PC-3 (cell line): ENCODE results near the gene SLC1A7. TPM values are rescaled to one million over a fixed set of nuclear protein-coding genes. Genes with fewer than 3 reads are reported as not detected.

Source experiments
- ATAC-seq: fragments of 200-7000 bp; cut with Tn5 transposase; 2 replicates; pipeline ENCODE4 v1.9.1; 2020; ENCODE audit warnings: mild to moderate bottlenecking, moderate library complexity
- BruUV-seq: library from RNA; stranded (reverse); fragments of 400-500 nt; replicated peaks from 2 replicates; lab custom pipeline; 2021; lab: Mats Ljungman, UMichigan
- CTCF ChIA-PET: fragments of 300-600 bp; sonication (Branson Sonifier 250); formaldehyde crosslinking; loops from one replicate; lab custom pipeline; 2022; ENCODE audit warnings: antibody characterized with exemption; lab: Charles Lee
- POLR2A ChIA-PET: fragments of 300-600 bp; sonication (Branson Sonifier 250); formaldehyde crosslinking; loops from one replicate; lab custom pipeline; 2022; ENCODE audit warnings: antibody characterized with exemption; ENCODE audit not compliant: unreplicated experiment; lab: Charles Lee
- DNase-seq: peaks from one replicate; pipeline ENCODE4 v3.0.0-alpha.2; 2015
- H2AFZ ChIP-seq: fragments of 300-600 bp; sonication (generic); 2 replicates; pipeline ENCODE4 v1.6.0; 2016; ENCODE audit warnings: antibody characterized with exemption, low read length
- H3F3A ChIP-seq: fragments of 300-600 bp; sonication (generic); one replicate; pipeline ENCODE4 v1.6.0; 2017; ENCODE audit warnings: antibody characterized with exemption, low read length, control low read depth, mild to moderate bottlenecking; ENCODE audit not compliant: unreplicated experiment
- H3K27ac ChIP-seq: fragments of 300-600 bp; sonication (generic); 2 replicates; pipeline ENCODE4 v1.5.1; 2016; ENCODE audit warnings: mild to moderate bottlenecking, low read length
- H3K27me3 ChIP-seq: fragments of 300-600 bp; sonication (generic); 2 replicates; pipeline ENCODE4 v1.6.1; 2016; ENCODE audit warnings: low read length, mixed read lengths
- H3K36me3 ChIP-seq: fragments of 300-600 bp; sonication (generic); 2 replicates; pipeline ENCODE4 v1.6.1; 2016; ENCODE audit warnings: low read depth, mixed run types, low read length, mixed read lengths
- H3K4me1 ChIP-seq: fragments of 300-600 bp; sonication (generic); 2 replicates; pipeline ENCODE4 v1.5.1; 2016; ENCODE audit warnings: low read length; ENCODE audit not compliant: insufficient read depth
- H3K4me2 ChIP-seq: fragments of 300-600 bp; sonication (generic); 2 replicates; pipeline ENCODE4 v1.6.0; 2016; ENCODE audit warnings: low read length
- H3K4me3 ChIP-seq: fragments of 300-600 bp; sonication (generic); 2 replicates; pipeline ENCODE4 v1.5.1; 2016; ENCODE audit warnings: mild to moderate bottlenecking, low read length, mixed read lengths
- H3K79me2 ChIP-seq: fragments of 300-600 bp; sonication (generic); 2 replicates; pipeline ENCODE4 v1.6.1; 2017; ENCODE audit warnings: low read length, mixed read lengths
- H3K9ac ChIP-seq: fragments of 300-600 bp; sonication (generic); 2 replicates; pipeline ENCODE4 v1.6.0; 2016; ENCODE audit warnings: mild to moderate bottlenecking, low read length
- H3K9me2 ChIP-seq: fragments of 300-600 bp; sonication (generic); replicated peaks from 2 replicates; pipeline ENCODE4 v1.6.1; 2016; ENCODE audit warnings: mixed run types, low read length, mixed read lengths
- H3K9me3 ChIP-seq: fragments of 300-600 bp; sonication (generic); 2 replicates; pipeline ENCODE4 v1.6.1; 2016; ENCODE audit warnings: low read length, mixed read lengths
- H4K20me1 ChIP-seq: fragments of 300-600 bp; sonication (generic); 2 replicates; pipeline ENCODE4 v1.6.1; 2016; ENCODE audit warnings: low read length, mixed read lengths
- EZH2 ChIP-seq: fragments of 300-600 bp; sonication (generic); IDR thresholded peaks from one replicate; pipeline ENCODE4 v1.6.1; 2017; ENCODE audit warnings: antibody characterized with exemption, mild to moderate bottlenecking, low read length; ENCODE audit not compliant: unreplicated experiment
- EZH2phosphoT487 ChIP-seq: fragments of 300-600 bp; sonication (generic); IDR thresholded peaks from 2 replicates; pipeline ENCODE4 v1.6.1; 2018; ENCODE audit warnings: mild to moderate bottlenecking, antibody characterized with exemption, low read length, borderline replicate concordance
- intact Hi-C: fragments of 100-400 bp; cut with micrococcal nuclease; formaldehyde crosslinking; loops from 2 replicates; pipeline ENCODE4 v1.9.0; 2023
- total RNA-seq: library from RNA; depleted of rRNA; stranded (reverse); fragments of >200 nt; gene quantifications from 2 replicates; pipeline ENCODE4 v1.2.3, GENCODE V29; 2014
- TF ChIP-seq, protein P1 (sequence below): fragments of 300-600 bp; sonication (generic); conservative IDR thresholded peaks from 2 replicates; pipeline ENCODE4 v1.5.1; 2017; ENCODE audit warnings: antibody characterized with exemption, low read depth, mild to moderate bottlenecking, low read length

Gene SLC1A7
- total RNA-seq, 1 experiment from 2014 or later = 0.26 TPM

DNA sequence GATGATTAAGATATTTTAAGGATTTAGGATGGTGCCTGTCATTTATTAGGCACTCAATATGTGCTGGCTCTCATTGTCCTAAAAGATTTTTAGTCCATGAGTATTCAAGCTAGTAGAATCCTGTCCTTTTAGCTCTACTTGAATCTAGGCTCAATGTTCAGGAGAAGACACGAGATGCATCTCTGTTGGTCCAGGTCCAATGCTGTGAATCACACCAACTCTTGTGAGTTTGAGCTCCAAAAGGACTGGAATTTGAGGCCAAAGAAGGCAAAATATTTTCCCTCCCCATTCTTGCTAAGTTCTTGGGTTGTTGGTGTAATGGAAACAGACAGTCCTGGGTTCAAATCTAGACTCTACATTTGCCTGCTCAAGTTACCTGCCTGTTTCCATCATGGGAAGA, 81.9 kb downstream of the SLC1A7 start:
- no peak overlapping the region for H3K4me2 ChIP-seq
- BruUV-seq = no TSS peak
- H3K9ac ChIP-seq = no peak overlapping the region
- TF ChIP-seq EZH2phosphoT487 (no peak), EZH2 (no peak)
- TF ChIP-seq, protein P1, sequence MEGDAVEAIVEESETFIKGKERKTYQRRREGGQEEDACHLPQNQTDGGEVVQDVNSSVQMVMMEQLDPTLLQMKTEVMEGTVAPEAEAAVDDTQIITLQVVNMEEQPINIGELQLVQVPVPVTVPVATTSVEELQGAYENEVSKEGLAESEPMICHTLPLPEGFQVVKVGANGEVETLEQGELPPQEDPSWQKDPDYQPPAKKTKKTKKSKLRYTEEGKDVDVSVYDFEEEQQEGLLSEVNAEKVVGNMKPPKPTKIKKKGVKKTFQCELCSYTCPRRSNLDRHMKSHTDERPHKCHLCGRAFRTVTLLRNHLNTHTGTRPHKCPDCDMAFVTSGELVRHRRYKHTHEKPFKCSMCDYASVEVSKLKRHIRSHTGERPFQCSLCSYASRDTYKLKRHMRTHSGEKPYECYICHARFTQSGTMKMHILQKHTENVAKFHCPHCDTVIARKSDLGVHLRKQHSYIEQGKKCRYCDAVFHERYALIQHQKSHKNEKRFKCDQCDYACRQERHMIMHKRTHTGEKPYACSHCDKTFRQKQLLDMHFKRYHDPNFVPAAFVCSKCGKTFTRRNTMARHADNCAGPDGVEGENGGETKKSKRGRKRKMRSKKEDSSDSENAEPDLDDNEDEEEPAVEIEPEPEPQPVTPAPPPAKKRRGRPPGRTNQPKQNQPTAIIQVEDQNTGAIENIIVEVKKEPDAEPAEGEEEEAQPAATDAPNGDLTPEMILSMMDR = no peak
- CTCF ChIA-PET = no interaction called here
- POLR2A ChIA-PET = no interaction called here
- ATAC-seq (no peak), DNase-seq (no peak)
- H3K79me2 ChIP-seq = no peaks in the 10 kb centered on the region
- H3K9me2 ChIP-seq = no peaks in the 10 kb centered on the region
- no peaks in the 10 kb centered on the region for H3K27me3 ChIP-seq
- H3K4me3 ChIP-seq = no peak overlapping the region
- H3K36me3 ChIP-seq = no peaks in the 10 kb centered on the region
- no peak overlapping the region for H2AFZ ChIP-seq
- no peaks in the 10 kb centered on the region for H3K9me3 ChIP-seq
- H3F3A ChIP-seq = no peaks in the 10 kb centered on the region
- H3K27ac ChIP-seq = no peak overlapping the region
- intact Hi-C loops = no loop called here
- no peaks in the 10 kb centered on the region for H3K4me1 ChIP-seq
- H4K20me1 ChIP-seq = no peaks in the 10 kb centered on the region

DNA sequence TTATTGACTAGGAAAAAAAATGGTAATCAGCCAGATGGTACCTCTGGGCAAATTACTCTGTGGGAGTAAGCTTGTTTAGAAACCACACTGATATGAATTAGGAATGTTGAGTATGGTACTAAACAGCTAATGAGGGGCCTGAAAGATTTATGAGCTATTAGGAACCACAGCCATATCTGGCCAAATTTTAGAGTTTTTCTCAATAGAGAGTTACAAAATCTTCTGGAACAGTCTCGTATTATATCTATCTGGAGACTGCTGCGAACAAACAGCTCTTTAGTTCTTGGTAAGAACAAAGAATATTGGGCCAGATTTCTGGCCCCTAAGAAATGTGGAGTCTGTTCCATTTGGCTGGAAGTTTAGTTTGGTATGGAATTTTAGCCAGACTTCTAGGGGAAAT, 85.3 kb downstream of the SLC1A7 start:
- H3K9ac ChIP-seq = no peak overlapping the region
- H3K9me2 ChIP-seq = no peaks in the 10 kb centered on the region
- no peak for TF ChIP-seq EZH2phosphoT487
- BruUV-seq = no TSS peak
- no peaks in the 10 kb centered on the region for H3K4me1 ChIP-seq
- H2AFZ ChIP-seq = no peak overlapping the region
- CTCF ChIA-PET = no interaction called here
- H3K79me2 ChIP-seq = no peaks in the 10 kb centered on the region
- H3K4me2 ChIP-seq = no peak overlapping the region
- no peaks in the 10 kb centered on the region for H3F3A ChIP-seq
- H3K4me3 ChIP-seq = no peak overlapping the region
- no peaks in the 10 kb centered on the region for H3K27me3 ChIP-seq
- intact Hi-C loops = no loop called here
- no peaks in the 10 kb centered on the region for H3K9me3 ChIP-seq
- ATAC-seq = no peak
- POLR2A ChIA-PET = no interaction called here
- DNase-seq = no peak
- H4K20me1 ChIP-seq = no peaks in the 10 kb centered on the region
- no peak overlapping the region for H3K27ac ChIP-seq
- H3K36me3 ChIP-seq = peaks cover 9% of the 10 kb centered on the region; the same call in 1 of the 2 replicates

DNA sequence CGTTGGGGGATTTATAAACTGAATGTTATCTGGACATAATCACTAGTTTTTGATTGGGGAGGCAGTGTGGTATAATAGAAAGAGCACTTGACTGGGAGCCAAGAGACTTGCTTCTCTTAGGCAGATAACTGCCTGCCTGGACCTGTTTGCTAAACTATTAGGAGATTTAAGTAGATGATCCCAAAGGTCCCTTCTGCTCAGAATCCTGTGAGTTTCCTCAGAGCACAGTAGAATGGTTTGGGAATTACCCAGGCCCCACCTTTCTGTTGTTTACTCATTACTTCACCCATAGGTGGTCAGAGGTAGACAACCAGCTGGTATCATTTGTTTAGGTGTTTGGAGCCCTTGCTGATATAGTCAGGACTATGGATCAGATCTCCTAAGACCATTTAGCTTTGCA, 90.8 kb downstream of the SLC1A7 start:
- no peak overlapping the region for H3K4me2 ChIP-seq
- H3F3A ChIP-seq = peaks cover 14% of the 10 kb centered on the region
- H3K27me3 ChIP-seq = no peaks in the 10 kb centered on the region
- ChIA-PET CTCF (no interaction called here), POLR2A (no interaction called here)
- ATAC-seq (no peak), DNase-seq (no peak)
- H3K79me2 ChIP-seq = no peaks in the 10 kb centered on the region
- H3K9ac ChIP-seq = no peak overlapping the region
- H3K36me3 ChIP-seq = peaks cover 18% of the 10 kb centered on the region; the same call in 1 of the 2 replicates
- no peaks in the 10 kb centered on the region for H3K9me3 ChIP-seq
- no peak overlapping the region for H2AFZ ChIP-seq
- intact Hi-C loops = no loop called here
- no peak for TF ChIP-seq EZH2
- TF ChIP-seq EZH2phosphoT487 = no peak
- TF ChIP-seq, protein P1 = no peak
- H3K4me1 ChIP-seq = peaks cover 36% of the 10 kb centered on the region
- H3K27ac ChIP-seq = no peak overlapping the region
- no peaks in the 10 kb centered on the region for H4K20me1 ChIP-seq
- H3K9me2 ChIP-seq = no peaks in the 10 kb centered on the region
- no peak overlapping the region for H3K4me3 ChIP-seq
- no TSS peak for BruUV-seq
